HCT116 (cell line): ENCODE measurements around the gene INTS1. TPM values are rescaled to one million over a fixed set of nuclear protein-coding genes. Genes with fewer than 3 reads are reported as not detected.

ENCODE experiments used
- ATAC-seq: fragments of 200-7000 bp; cut with Tn5 transposase; 2 replicates; pipeline ENCODE4 v1.9.1; 2020; ENCODE audit warnings: mild to moderate bottlenecking, moderate library complexity
- BruUV-seq: library from RNA; stranded (reverse); fragments of 400-500 nt; replicated peaks from 2 replicates; lab custom pipeline; 2021; lab: Mats Ljungman, UMichigan
- CTCF ChIA-PET: fragments of 300-600 bp; sonication (Branson Sonifier 250); formaldehyde crosslinking; loops from one replicate; lab custom pipeline; 2021; ENCODE audit warnings: antibody characterized with exemption; lab: Charles Lee
- POLR2A ChIA-PET: fragments of 300-600, 350-600 bp; sonication (Branson Sonifier 250); formaldehyde crosslinking; loops from one replicate; lab custom pipeline; 2021; ENCODE audit warnings: antibody characterized with exemption; lab: Charles Lee
- RAD21 ChIA-PET, 2 experiments: fragments of 300-600 bp; sonication (Branson Sonifier 250); formaldehyde crosslinking; loops; one replicate each; lab custom pipeline; 2023; ENCODE audit warnings: low total read pairs in 2 of 2; ENCODE audit not compliant: uncharacterized antibody in 2 of 2, unreplicated experiment in 2 of 2, low non-redundant PET in 1 of 2; lab: Charles Lee
- DNase-seq: peaks from one replicate; pipeline ENCODE4 v3.0.0-alpha.2; 2010; ENCODE audit warnings: low read depth, low spot score
- H2AFZ ChIP-seq: fragments of 200-600 bp; shearing (Covaris generic), sonication (generic); 2 replicates; pipeline ENCODE4 v1.6.1; 2017; ENCODE audit warnings: low read depth, mixed run types, mixed read lengths, antibody characterized with exemption, low read length; ENCODE audit not compliant: poor library complexity, severe bottlenecking
- H3K27ac ChIP-seq: 2 replicates; pipeline ENCODE4 v1.5.1; 2012; ENCODE audit warnings: low read depth, low read length
- H3K27me3 ChIP-seq: fragments of 200-600 bp; sonication (generic); 2 replicates; pipeline ENCODE4 v1.6.1; 2016; ENCODE audit warnings: mixed run types, low read length, mixed read lengths; ENCODE audit not compliant: insufficient read depth
- H3K36me3 ChIP-seq, 2 experiments: fragments of 200-500 bp in 1 of 2; fragments of 200-600 bp in 1 of 2; sonication (Bioruptor generic) in 1 of 2; sonication (generic) in 1 of 2; 2 replicates each; pipeline versions ENCODE4 v1.5.1 to v1.6.1; 2014 to 2016; ENCODE audit warnings: low read length in 2 of 2, inconsistent platforms in 1 of 2, mixed read lengths in 1 of 2, mixed run types in 1 of 2; ENCODE audit not compliant: insufficient read depth in 2 of 2, control insufficient read depth in 1 of 2
- H3K4me1 ChIP-seq, 2 experiments: fragments of 200-600 bp in 1 of 2; sonication (generic) in 1 of 2; 2 replicates each; pipeline versions ENCODE4 v1.5.1 to v1.6.1; 2012 to 2017; ENCODE audit warnings: low read length in 2 of 2, inconsistent platforms in 1 of 2, mild to moderate bottlenecking in 1 of 2, mixed read lengths in 1 of 2, mixed run types in 1 of 2, moderate library complexity in 1 of 2; ENCODE audit not compliant: insufficient read depth in 2 of 2, control insufficient read depth in 1 of 2
- H3K4me2 ChIP-seq: fragments of 200-600 bp; sonication (generic); 2 replicates; pipeline ENCODE4 v1.6.1; 2017; ENCODE audit warnings: mixed run types, low read length, mixed read lengths
- H3K4me3 ChIP-seq, 2 experiments: fragments of 200-600 bp in 1 of 2; sonication (generic) in 1 of 2; replicated peaks in 1 of 2; 2 replicates each; pipeline ENCODE4 v1.5.1; 2011 to 2016; ENCODE audit warnings: low read length in 2 of 2, control low read depth in 1 of 2, low read depth in 1 of 2, mild to moderate bottlenecking in 1 of 2, mixed read lengths in 1 of 2, mixed run types in 1 of 2
- H3K79me2 ChIP-seq: fragments of 200-600 bp; sonication (generic); 2 replicates; pipeline ENCODE4 v1.6.1; 2017; ENCODE audit warnings: mild to moderate bottlenecking, mixed run types, low read length, moderate library complexity, mixed read lengths; ENCODE audit not compliant: insufficient read depth
- H3K9ac ChIP-seq: fragments of 200-600 bp; sonication (generic); 2 replicates; pipeline ENCODE4 v1.6.1; 2016; ENCODE audit warnings: low read length, mixed read lengths
- H3K9me2 ChIP-seq: fragments of 200-600 bp; sonication (generic), shearing (Covaris generic); 2 replicates; pipeline ENCODE4 v1.6.1; 2017; ENCODE audit warnings: mixed run types, mild to moderate bottlenecking, moderate library complexity; ENCODE audit not compliant: insufficient read depth
- H3K9me3 ChIP-seq, 2 experiments: fragments of 200-500 bp in 1 of 2; fragments of 200-600 bp in 1 of 2; sonication (Bioruptor generic) in 1 of 2; sonication (generic) in 1 of 2; 2 replicates each; pipeline ENCODE4 v1.6.1; 2014 to 2017; ENCODE audit warnings: low read length in 2 of 2, mixed read lengths in 2 of 2, inconsistent platforms in 1 of 2, low read depth in 1 of 2, mild to moderate bottlenecking in 1 of 2, mixed run types in 1 of 2, moderate library complexity in 1 of 2; ENCODE audit not compliant: control insufficient read depth in 1 of 2, insufficient read depth in 1 of 2
- H4K20me1 ChIP-seq: fragments of 200-600 bp; sonication (generic), shearing (Covaris generic); 2 replicates; pipeline ENCODE4 v1.6.1; 2017; ENCODE audit warnings: mixed run types, mild to moderate bottlenecking, moderate library complexity; ENCODE audit not compliant: insufficient read depth
- CBX3 ChIP-seq: IDR thresholded peaks from 2 replicates; pipeline ENCODE4 v1.6.1; 2012; ENCODE audit warnings: low read depth
- CEBPB ChIP-seq: IDR thresholded peaks from 2 replicates; pipeline ENCODE4 v1.6.1; 2012; ENCODE audit warnings: low read depth
- EGR1 ChIP-seq: IDR thresholded peaks from 2 replicates; pipeline ENCODE4 v1.6.1; 2012; ENCODE audit warnings: low read depth
- ELF1 ChIP-seq: IDR thresholded peaks from 2 replicates; pipeline ENCODE4 v1.6.1; 2012; ENCODE audit warnings: low read depth, borderline replicate concordance
- POLR2A ChIP-seq: IDR thresholded peaks from 2 replicates; pipeline ENCODE4 v1.7.0; 2011; ENCODE audit warnings: borderline replicate concordance; ENCODE audit not compliant: insufficient read depth, insufficient read length; ENCODE audit errors: extremely low read depth
- POLR2AphosphoS5 ChIP-seq: IDR thresholded peaks from 2 replicates; pipeline ENCODE4 v1.6.1; 2011; ENCODE audit warnings: mild to moderate bottlenecking, low read depth, low read length, moderate library complexity
- SIN3A ChIP-seq: IDR thresholded peaks from 2 replicates; pipeline ENCODE4 v1.6.1; 2012; ENCODE audit warnings: low read depth
- SRF ChIP-seq: IDR thresholded peaks from 2 replicates; pipeline ENCODE4 v1.6.1; 2012; ENCODE audit warnings: low read depth
- TCF7L2 ChIP-seq: IDR thresholded peaks from 2 replicates; pipeline ENCODE4 v1.7.0; 2011; ENCODE audit warnings: borderline replicate concordance, inconsistent platforms; ENCODE audit not compliant: insufficient read depth, insufficient read length; ENCODE audit errors: extremely low read depth
- ZFX ChIP-seq: fragments of 450-650 bp; IDR thresholded peaks from 2 replicates; pipeline ENCODE4 v1.6.1; 2017
- intact Hi-C: fragments of 100-400 bp; cut with micrococcal nuclease; formaldehyde crosslinking; loops from 2 replicates; pipeline ENCODE4 v1.10.0; 2022
- total RNA-seq: library from RNA; stranded (reverse); gene quantifications from one replicate; pipeline ENCODE4 v1.2.1, GENCODE V29; 2021; ENCODE audit not compliant: unreplicated experiment
- TF ChIP-seq, protein P1 (sequence below): IDR thresholded peaks from 2 replicates; pipeline ENCODE4 v1.6.1; 2011; ENCODE audit warnings: mild to moderate bottlenecking, low read length, moderate library complexity; ENCODE audit not compliant: insufficient replicate concordance; ENCODE audit errors: extremely low read depth
- TF ChIP-seq, protein P2 (sequence below): IDR thresholded peaks from 2 replicates; pipeline ENCODE4 v1.6.1; 2012
- TF ChIP-seq, protein P3 (sequence below), 3 experiments: fragments of 200-600 bp in 1 of 3; sonication (generic) in 1 of 3; IDR thresholded peaks in 2 of 3; conservative IDR thresholded peaks in 1 of 3; 2 replicates each; pipeline ENCODE4 v1.5.1; 2012 to 2017; ENCODE audit warnings: low read depth in 2 of 3, low read length in 2 of 3, antibody characterized with exemption in 1 of 3, borderline replicate concordance in 1 of 3, control low read depth in 1 of 3, mild to moderate bottlenecking in 1 of 3, mixed read lengths in 1 of 3, mixed run types in 1 of 3, moderate library complexity in 1 of 3; ENCODE audit not compliant: insufficient read depth in 1 of 3

Gene INTS1
- total RNA-seq, 1 experiment from 2014 or later: 167 TPM

DNA sequence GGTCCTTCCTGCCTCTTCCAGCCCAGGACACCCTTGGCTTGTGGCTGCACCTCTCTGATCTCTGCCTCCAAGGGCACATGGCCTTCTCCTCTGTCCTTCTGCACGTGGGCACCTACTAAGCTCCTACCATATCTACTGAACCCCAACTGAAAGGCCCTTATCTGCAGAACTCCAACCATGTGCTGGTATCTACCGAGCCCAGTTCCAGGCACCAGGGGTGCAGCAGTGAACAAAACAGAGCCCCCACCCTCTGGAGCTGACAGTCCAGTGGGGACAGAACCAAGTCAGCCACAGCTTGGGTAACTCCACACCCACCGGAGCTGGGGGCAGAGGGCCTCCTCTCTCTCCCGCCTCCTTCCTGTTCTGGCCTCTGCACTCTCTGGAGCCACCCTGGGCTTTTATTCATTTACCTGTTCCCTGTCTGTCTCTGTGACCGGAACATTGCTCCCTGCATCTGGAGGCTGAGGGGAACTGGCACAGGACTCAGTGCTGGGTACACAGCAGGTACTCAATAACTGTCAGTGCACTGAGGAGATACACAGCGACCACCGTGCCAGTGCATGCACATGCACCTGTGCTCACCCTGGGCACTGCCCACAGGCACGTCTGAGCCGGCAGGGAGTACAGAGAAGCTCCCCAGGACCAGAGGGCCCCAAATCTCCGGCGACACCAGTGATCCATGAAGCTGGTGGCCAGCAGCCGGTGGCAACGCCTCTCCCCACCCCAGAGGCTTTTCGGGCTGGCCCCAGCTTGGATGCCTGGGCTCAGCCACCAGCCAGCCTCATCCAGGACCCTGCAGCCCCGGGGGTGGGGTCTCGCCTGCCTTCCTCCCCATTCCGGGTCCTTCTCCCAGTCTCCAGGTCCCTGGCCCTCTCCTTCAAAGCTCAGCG lies 46.9 kb downstream of the INTS1 start:
- no peaks in the 10 kb centered on the region; a peak in 1 of 4 replicates for H3K36me3 ChIP-seq
- peaks cover 68% of the 10 kb centered on the region for H3K79me2 ChIP-seq
- H3K9me3 ChIP-seq: no peaks in the 10 kb centered on the region
- no peaks in the 10 kb centered on the region for H3K27me3 ChIP-seq
- TF ChIP-seq TCF7L2 (no peak), SIN3A (no peak), ZFX (no peak), EGR1 (no peak), POLR2AphosphoS5 (no peak), CEBPB (no peak), POLR2A (no peak), CBX3 (no peak), ELF1 (no peak), SRF (no peak)
- TF ChIP-seq, protein P1, sequence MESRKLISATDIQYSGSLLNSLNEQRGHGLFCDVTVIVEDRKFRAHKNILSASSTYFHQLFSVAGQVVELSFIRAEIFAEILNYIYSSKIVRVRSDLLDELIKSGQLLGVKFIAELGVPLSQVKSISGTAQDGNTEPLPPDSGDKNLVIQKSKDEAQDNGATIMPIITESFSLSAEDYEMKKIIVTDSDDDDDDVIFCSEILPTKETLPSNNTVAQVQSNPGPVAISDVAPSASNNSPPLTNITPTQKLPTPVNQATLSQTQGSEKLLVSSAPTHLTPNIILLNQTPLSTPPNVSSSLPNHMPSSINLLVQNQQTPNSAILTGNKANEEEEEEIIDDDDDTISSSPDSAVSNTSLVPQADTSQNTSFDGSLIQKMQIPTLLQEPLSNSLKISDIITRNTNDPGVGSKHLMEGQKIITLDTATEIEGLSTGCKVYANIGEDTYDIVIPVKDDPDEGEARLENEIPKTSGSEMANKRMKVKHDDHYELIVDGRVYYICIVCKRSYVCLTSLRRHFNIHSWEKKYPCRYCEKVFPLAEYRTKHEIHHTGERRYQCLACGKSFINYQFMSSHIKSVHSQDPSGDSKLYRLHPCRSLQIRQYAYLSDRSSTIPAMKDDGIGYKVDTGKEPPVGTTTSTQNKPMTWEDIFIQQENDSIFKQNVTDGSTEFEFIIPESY: no peak
- TF ChIP-seq, protein P2, sequence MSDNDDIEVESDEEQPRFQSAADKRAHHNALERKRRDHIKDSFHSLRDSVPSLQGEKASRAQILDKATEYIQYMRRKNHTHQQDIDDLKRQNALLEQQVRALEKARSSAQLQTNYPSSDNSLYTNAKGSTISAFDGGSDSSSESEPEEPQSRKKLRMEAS: no peak
- TF ChIP-seq, protein P3, sequence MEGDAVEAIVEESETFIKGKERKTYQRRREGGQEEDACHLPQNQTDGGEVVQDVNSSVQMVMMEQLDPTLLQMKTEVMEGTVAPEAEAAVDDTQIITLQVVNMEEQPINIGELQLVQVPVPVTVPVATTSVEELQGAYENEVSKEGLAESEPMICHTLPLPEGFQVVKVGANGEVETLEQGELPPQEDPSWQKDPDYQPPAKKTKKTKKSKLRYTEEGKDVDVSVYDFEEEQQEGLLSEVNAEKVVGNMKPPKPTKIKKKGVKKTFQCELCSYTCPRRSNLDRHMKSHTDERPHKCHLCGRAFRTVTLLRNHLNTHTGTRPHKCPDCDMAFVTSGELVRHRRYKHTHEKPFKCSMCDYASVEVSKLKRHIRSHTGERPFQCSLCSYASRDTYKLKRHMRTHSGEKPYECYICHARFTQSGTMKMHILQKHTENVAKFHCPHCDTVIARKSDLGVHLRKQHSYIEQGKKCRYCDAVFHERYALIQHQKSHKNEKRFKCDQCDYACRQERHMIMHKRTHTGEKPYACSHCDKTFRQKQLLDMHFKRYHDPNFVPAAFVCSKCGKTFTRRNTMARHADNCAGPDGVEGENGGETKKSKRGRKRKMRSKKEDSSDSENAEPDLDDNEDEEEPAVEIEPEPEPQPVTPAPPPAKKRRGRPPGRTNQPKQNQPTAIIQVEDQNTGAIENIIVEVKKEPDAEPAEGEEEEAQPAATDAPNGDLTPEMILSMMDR (IDR thresholded peaks at IDR 0.05 in 2 of 3, conservative IDR thresholded peaks at IDR 0.05 in 1 of 3; ENCODE audit: borderline replicate concordance in 1 of 3, insufficient read depth in 1 of 3, low read depth in 2 of 3, low read length in 2 of 3): no peak
- ChIA-PET POLR2A (no interaction called here), CTCF (no interaction called here), RAD21 (no interaction called here)
- H3K4me3 ChIP-seq: no peak overlapping the region; a peak in 1 of 4 replicates
- H4K20me1 ChIP-seq: no peaks in the 10 kb centered on the region
- H3K27ac ChIP-seq: peak overlapping the region; percentile 84; the same call in 1 of the 2 replicates
- H3K4me2 ChIP-seq: peak overlapping the region; percentile 95
- peak overlapping the region; percentile 91; the same call in 1 of the 2 replicates for H3K9ac ChIP-seq
- peaks cover 52 to 68% of the 10 kb centered on the region in 2 experiments for H3K4me1 ChIP-seq
- DNase-seq: no peak
- no peaks in the 10 kb centered on the region for H3K9me2 ChIP-seq
- ATAC-seq: no peak
- BruUV-seq: no TSS peak
- no peak overlapping the region for H2AFZ ChIP-seq
- intact Hi-C loops: no loop called here
